NCI-H460 (cell line): ENCODE measurements around the gene MAP3K2. TPM values are rescaled to one million over a fixed set of nuclear protein-coding genes. Genes with fewer than 3 reads are reported as not detected.

Experiments
- DNase-seq: peaks from one replicate; pipeline ENCODE4 v3.0.0-alpha.2; 2016; ENCODE audit warnings: low read depth; ENCODE audit errors: extremely low read depth
- total RNA-seq: library from RNA; depleted of rRNA; stranded (reverse); fragments of >200 nt; shearing (Covaris generic); gene quantifications from 2 replicates; pipeline ENCODE4 v1.2.3, GENCODE V29; 2014

The MAP3K2 gene
- total RNA-seq, 1 experiment from 2014 or later = 39.9 TPM

- DNase-seq = no peak
Observed at GRCh38 chr2:127386246-127386645, 1.5 kb downstream of the MAP3K2 start.

GRCh38 chr2:127384529-127384928, 3.2 kb downstream of the MAP3K2 start:
- no peak for DNase-seq

GRCh38 chr2:127382831-127383230, 4.9 kb downstream of the MAP3K2 start:
- no peak for DNase-seq

- no peak for DNase-seq
Observed at GRCh38 chr2:127381762-127382161, 6.0 kb downstream of the MAP3K2 start.

- DNase-seq = no peak
Observed at GRCh38 chr2:127379712-127380355, 7.9 kb downstream of the MAP3K2 start.

GRCh38 chr2:127378720-127379119, 9.1 kb downstream of the MAP3K2 start:
- DNase-seq = no peak

- no peak for DNase-seq
Observed at GRCh38 chr2:127377262-127377661, 10.5 kb downstream of the MAP3K2 start.

- no peak for DNase-seq
Observed at GRCh38 chr2:127376257-127376656, 11.5 kb downstream of the MAP3K2 start.

- no peak for DNase-seq
Observed at GRCh38 chr2:127373362-127374083, 14.3 kb downstream of the MAP3K2 start.

GRCh38 chr2:127371037-127371436, 16.7 kb downstream of the MAP3K2 start:
- no peak for DNase-seq

- DNase-seq = no peak
Observed at GRCh38 chr2:127370010-127370409, 17.8 kb downstream of the MAP3K2 start.

- no peak for DNase-seq
Observed at GRCh38 chr2:127365211-127365643, 22.5 kb downstream of the MAP3K2 start.

- no peak for DNase-seq
Observed at GRCh38 chr2:127362971-127363370, 24.8 kb downstream of the MAP3K2 start.

- DNase-seq = no peak
Observed at GRCh38 chr2:127361929-127362885, 25.6 kb downstream of the MAP3K2 start.

GRCh38 chr2:127360242-127360641, 27.5 kb downstream of the MAP3K2 start:
- no peak for DNase-seq

- no peak for DNase-seq
Observed at GRCh38 chr2:127359520-127359919, 28.3 kb downstream of the MAP3K2 start.

GRCh38 chr2:127358971-127359370, 28.8 kb downstream of the MAP3K2 start:
- no peak for DNase-seq

GRCh38 chr2:127358044-127358443, 29.7 kb downstream of the MAP3K2 start:
- DNase-seq = no peak

- no peak for DNase-seq
Observed at GRCh38 chr2:127357591-127357990, 30.2 kb downstream of the MAP3K2 start.

- no peak for DNase-seq
Observed at GRCh38 chr2:127356531-127356930, 31.2 kb downstream of the MAP3K2 start.

- DNase-seq = peak; percentile 18
Observed at GRCh38 chr2:127355407-127356008, 32.3 kb downstream of the MAP3K2 start.
